ENCODE data around the gene IL17F. TPM values are rescaled to one million over a fixed set of nuclear protein-coding genes. Genes with fewer than 3 reads are reported as not detected.

Gene IL17F
- total and polyA plus RNA-seq, 2 experiments from 2014 or later: not detected

DNA sequence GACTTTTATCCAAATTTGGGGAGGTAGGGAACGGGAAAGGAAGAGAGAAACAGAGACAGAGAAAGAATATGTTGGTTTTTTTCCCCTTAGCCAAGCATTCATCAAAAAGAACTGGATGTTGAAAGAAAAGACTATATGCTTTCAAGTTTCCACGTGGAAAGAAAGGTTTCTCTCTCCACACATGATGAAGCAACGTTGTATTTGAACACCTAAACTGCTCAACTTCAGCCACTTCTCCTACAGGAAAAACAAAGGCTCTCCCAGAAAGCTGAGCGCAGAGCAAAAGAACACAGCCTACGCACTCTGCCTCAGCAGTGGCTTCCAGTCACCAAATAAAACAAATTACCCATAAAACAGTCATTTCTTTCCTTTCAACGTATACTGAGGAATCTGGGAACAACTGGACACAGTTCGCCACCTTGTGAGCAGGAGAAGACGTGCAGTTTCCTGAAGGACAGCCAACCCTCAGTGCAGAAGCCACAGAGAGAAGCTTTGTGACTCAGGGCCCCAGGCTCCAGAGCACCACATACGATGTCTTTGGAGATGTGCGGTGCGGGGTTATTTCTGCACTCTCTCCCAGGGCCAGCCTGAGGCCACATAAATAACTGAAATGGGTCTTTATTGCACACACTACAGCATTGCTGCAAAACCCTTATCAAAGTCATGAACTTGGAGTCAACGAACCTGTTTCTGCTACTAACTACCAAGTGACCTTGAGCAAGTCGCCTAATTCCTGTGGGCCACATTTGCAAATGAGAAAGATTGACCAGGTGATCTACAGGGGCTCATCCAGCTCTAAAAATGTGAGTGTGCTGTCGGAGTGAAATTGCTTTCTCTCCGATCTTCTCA lies 10.1 kb downstream of the IL17F start (continued):
- TF ChIP-seq, protein P1, sequence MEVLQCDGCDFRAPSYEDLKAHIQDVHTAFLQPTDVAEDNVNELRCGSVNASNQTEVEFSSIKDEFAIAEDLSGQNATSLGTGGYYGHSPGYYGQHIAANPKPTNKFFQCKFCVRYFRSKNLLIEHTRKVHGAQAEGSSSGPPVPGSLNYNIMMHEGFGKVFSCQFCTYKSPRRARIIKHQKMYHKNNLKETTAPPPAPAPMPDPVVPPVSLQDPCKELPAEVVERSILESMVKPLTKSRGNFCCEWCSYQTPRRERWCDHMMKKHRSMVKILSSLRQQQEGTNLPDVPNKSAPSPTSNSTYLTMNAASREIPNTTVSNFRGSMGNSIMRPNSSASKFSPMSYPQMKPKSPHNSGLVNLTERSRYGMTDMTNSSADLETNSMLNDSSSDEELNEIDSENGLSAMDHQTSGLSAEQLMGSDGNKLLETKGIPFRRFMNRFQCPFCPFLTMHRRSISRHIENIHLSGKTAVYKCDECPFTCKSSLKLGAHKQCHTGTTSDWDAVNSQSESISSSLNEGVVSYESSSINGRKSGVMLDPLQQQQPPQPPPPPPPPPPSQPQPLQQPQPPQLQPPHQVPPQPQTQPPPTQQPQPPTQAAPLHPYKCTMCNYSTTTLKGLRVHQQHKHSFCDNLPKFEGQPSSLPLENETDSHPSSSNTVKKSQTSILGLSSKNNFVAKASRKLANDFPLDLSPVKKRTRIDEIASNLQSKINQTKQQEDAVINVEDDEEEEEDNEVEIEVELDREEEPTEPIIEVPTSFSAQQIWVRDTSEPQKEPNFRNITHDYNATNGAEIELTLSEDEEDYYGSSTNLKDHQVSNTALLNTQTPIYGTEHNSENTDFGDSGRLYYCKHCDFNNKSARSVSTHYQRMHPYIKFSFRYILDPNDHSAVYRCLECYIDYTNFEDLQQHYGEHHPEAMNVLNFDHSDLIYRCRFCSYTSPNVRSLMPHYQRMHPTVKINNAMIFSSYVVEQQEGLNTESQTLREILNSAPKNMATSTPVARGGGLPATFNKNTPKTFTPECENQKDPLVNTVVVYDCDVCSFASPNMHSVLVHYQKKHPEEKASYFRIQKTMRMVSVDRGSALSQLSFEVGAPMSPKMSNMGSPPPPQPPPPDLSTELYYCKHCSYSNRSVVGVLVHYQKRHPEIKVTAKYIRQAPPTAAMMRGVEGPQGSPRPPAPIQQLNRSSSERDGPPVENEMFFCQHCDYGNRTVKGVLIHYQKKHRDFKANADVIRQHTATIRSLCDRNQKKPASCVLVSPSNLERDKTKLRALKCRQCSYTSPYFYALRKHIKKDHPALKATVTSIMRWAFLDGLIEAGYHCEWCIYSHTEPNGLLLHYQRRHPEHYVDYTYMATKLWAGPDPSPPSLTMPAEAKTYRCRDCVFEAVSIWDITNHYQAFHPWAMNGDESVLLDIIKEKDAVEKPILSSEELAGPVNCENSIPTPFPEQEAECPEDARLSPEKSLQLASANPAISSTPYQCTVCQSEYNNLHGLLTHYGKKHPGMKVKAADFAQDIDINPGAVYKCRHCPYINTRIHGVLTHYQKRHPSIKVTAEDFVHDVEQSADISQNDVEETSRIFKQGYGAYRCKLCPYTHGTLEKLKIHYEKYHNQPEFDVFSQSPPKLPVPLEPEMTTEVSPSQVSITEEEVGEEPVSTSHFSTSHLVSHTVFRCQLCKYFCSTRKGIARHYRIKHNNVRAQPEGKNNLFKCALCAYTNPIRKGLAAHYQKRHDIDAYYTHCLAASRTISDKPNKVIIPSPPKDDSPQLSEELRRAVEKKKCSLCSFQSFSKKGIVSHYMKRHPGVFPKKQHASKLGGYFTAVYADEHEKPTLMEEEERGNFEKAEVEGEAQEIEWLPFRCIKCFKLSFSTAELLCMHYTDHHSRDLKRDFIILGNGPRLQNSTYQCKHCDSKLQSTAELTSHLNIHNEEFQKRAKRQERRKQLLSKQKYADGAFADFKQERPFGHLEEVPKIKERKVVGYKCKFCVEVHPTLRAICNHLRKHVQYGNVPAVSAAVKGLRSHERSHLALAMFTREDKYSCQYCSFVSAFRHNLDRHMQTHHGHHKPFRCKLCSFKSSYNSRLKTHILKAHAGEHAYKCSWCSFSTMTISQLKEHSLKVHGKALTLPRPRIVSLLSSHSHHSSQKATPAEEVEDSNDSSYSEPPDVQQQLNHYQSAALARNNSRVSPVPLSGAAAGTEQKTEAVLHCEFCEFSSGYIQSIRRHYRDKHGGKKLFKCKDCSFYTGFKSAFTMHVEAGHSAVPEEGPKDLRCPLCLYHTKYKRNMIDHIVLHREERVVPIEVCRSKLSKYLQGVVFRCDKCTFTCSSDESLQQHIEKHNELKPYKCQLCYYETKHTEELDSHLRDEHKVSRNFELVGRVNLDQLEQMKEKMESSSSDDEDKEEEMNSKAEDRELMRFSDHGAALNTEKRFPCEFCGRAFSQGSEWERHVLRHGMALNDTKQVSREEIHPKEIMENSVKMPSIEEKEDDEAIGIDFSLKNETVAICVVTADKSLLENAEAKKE (CRISPR knock-in tag; IDR thresholded peaks at IDR 0.05): 0 out of 2 replicates have a peak, but pooled peaks have one; percentile 4

DNA sequence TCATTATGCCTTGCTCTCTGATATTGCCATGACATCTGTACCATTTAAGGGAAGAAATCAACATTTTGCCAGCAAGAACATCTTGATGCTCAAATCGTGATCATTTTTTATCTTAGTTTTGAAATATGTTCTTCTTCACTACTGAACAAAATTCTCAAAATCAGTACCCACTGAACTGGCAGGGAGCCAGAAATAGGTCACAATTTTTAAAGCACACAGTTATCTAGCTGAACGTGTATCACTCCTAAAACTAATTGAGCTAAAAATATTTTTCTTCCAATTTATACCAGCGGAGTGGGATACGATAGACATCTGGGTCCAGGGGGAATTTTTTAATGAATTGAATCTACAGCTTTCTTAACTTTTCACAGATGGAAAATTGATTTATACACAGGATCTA lies 11.3 kb downstream of the IL17F start:
- Histone ChIP-seq H3K36me3 (ENCODE audit: insufficient read depth) (no peaks in the 10 kb centered on the region), H3K79me2 (replicated peaks; ENCODE audit: insufficient read depth) (no peaks in the 10 kb centered on the region), H3K4me2 (no peak overlapping the region), H3K27ac (ENCODE audit: low read depth) (no peak overlapping the region), H4K20me1 (replicated peaks; ENCODE audit: insufficient read depth) (no peaks in the 10 kb centered on the region), H3K27me3 (ENCODE audit: insufficient read depth) (no peaks in the 10 kb centered on the region), H3K4me3 (no peak overlapping the region), H3K9me2 (ENCODE audit: insufficient read depth) (0 out of 2 replicates have a peak, but pooled peaks cover 3% of the 10 kb centered on the region), H3K4me1 (ENCODE audit: insufficient read depth) (no peaks in the 10 kb centered on the region), H3F3A (replicated peaks; ENCODE audit: low read depth) (no peaks in the 10 kb centered on the region), H2AFZ (no peak overlapping the region)
- DNase-seq (ENCODE audit: low spot score) (no peak), ATAC-seq (no peak)
- TF ChIP-seq, protein P2, sequence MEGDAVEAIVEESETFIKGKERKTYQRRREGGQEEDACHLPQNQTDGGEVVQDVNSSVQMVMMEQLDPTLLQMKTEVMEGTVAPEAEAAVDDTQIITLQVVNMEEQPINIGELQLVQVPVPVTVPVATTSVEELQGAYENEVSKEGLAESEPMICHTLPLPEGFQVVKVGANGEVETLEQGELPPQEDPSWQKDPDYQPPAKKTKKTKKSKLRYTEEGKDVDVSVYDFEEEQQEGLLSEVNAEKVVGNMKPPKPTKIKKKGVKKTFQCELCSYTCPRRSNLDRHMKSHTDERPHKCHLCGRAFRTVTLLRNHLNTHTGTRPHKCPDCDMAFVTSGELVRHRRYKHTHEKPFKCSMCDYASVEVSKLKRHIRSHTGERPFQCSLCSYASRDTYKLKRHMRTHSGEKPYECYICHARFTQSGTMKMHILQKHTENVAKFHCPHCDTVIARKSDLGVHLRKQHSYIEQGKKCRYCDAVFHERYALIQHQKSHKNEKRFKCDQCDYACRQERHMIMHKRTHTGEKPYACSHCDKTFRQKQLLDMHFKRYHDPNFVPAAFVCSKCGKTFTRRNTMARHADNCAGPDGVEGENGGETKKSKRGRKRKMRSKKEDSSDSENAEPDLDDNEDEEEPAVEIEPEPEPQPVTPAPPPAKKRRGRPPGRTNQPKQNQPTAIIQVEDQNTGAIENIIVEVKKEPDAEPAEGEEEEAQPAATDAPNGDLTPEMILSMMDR (conservative IDR thresholded peaks at IDR 0.05; ENCODE audit: low read depth in 2 of 2): no peak
- TF ChIP-seq ZNF114 (CRISPR knock-in tag; IDR thresholded peaks at IDR 0.05): no peak
- TF ChIP-seq CREB1 (CRISPR knock-in tag; IDR thresholded peaks at IDR 0.05; ENCODE audit: low read depth): no peak
- TF ChIP-seq EZH2phosphoT487 (IDR thresholded peaks at IDR 0.05; ENCODE audit: unreplicated experiment): no peak
- Mint-ChIP-seq H3K4me3 (no peak overlapping the region), H3K27me3 (ENCODE audit: insufficient read depth, low read depth, poor library complexity) (peaks cover 4% of the 10 kb centered on the region), H3K36me3 (ENCODE audit: low read depth) (no peaks in the 10 kb centered on the region), H3K9me3 (no peaks in the 10 kb centered on the region), H3K27ac (no peak overlapping the region), H3K4me1 (peaks cover 5% of the 10 kb centered on the region)

Measured in GM23338 (cell line).